Stimulated activated CD8-positive, alpha-beta memory T cell treated with anti-CD3 and anti-CD28 coated beads, Interleukin-4, amount 100 ng/mL, for 24 hours (primary cell): ENCODE results near the gene ESPNL.

ENCODE experiments used
- DNase-seq: peaks from one replicate; pipeline ENCODE4 v3.0.0-alpha.2; 2020; ENCODE audit warnings: low read depth

Gene ESPNL

DNA sequence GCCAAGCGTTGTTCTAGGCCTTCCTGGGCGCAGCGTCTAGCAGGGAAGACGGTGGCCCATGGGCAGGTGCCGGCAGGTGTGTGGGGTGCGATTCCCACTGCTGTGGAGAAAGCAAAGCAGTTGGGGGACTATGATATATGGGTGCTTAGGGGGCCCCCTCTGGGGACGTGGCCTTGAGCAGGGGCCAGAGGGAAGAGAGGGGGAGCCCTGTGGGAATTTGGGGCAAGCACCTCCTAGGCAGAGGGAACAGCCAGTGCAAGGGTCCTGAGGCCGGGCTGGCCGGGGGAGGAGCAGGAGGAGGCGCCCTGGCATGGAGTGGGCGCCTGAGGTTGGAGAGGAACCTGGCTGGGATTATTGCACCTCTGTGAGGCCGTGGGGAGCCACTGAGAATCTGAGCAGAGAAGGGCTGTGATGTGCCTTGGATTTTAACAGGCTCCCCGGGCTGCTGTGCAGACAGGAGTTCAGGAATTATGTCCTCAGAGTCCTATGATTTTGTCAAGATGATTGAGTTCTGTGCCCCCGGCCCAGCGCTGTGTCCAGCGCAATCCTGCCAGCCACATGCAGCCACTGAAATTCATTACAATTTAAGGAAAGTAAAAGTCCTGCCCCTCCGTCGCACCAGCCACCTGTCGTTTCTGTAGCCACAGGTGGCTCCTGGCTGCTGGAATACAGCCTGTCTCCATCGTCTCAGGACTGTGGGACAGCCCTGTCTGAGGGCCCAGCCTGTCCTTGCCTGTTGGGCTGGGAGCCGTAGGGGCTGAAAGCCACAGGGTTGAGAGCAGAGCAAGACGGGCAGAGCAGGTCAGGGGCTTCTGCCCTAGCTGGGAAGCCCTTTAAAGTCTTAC lies 29.2 kb downstream of the ESPNL start:
- DNase-seq, result no peak

DNA sequence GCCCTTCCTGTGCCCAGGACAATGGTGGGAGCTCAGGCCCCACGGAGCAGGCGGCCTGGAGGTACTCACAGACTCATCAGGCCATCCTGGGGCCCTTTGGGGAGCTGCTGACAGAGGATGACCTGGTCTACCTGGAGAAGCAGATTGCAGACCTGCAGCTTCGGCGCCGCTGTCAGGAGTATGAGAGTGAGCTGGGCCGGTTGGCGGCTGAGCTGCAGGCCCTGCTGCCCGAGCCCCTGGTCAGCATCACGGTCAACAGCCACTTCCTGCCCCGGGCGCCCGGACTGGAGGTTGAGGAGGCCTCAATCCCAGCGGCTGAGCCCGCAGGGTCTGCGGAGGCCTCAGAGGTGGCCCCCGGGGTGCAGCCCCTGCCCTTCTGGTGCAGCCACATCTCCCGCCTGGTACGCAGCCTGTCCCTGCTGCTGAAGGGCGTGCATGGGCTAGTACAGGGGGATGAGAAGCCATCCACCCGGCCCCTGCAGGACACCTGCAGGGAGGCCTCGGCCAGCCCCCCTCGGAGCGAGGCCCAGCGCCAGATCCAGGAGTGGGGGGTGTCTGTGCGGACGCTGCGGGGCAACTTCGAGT lies 30.1 kb downstream of the ESPNL start:
- no peak for DNase-seq

GRCh38 chr2:238130696-238131628 lies 30.8 kb downstream of the ESPNL start:
- DNase-seq, result no peak

- DNase-seq, result no peak
These were observed 31.8 kb downstream of the ESPNL start for GRCh38 chr2:238131761-238132462.

DNA sequence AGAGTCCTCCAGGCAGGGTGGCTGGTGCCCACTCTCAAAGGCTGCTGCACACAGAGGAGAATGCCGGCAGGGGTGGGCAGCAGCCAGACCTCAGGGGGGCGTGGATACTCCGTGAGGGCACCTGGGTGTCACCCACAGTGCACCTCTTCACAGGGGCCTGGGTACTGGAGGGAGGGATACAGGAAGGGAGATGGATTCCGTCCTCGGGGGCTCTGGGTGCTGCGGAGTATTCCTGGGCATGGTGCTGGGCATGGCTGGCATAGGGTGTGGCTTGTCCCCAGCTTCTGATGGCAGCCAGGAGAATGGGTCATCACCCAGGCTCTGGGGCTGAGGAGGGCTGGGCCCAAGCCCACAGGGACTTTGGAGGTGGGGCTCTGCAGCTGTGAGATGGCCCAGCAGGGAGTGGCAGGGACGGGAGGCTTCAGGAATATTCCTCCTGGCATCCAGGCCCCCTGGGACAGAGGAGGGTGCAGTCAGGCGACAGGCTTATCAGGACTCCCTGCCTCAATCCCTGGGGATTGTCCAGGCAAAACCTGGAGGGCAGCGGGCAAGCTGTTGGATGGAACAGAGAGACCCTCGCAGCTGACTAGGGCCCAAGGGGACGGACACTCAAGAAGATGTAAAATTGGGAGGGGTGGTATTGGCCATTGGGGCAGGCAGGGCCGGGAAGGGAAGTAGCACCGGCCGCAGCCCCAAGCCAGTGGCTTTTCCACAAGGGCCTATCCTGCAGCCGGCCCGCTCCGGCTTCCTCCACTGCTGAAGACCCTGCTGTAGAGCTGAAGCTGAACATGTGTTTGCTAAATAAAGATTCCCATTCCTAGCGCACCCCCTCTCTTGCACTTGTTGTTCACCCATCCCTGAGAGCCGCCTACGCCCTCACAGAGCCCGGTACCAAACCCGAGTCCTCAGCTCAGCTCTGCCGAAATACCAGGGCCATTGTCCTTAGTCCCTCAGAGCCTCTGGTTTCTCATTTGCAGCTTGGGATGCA lies 32.6 kb downstream of the ESPNL start:
- DNase-seq, result no peak

DNA sequence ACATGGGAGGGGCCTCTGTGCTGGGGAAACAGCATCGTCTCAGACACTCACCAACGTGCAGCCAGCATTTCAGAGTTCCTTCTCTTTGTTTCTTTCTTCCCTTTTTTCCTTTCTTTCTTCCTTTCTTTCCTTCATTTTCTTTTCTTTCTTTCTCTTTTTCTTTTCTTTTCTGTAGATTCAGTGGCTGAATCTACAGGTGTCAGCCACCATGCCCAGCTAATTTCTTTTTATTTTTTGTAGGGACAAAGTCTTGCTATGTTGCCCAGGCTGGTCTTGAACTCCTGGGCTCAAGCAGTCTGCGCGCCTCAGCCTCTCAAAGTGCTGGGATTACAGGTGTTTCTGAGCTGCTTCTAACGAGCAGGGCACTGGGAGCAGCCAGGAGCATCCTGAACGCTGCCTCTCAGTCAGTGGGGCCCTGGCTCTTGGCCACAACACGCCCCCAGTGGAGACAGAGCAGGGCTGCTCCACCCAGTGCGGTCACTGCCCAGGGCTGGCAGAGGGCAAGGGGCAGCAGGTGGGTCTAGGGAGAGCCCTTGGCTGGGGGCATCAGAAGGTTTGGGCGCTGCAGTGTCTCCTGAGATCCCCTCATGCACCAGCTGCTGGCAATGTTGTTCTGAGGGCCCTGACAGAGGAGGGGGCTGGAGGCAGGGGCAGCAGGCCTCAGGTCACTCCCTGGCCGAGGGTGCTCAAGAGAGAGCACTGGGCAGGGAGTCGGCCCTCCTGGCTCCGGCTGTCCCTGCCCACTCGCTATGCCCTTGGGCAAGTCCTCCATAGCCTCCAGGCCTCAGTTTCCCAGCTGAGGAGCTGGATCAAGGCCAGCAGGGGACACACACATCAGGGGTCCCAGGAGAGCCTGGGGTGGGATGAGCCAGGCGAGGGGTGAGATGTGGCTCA lies 33.6 kb downstream of the ESPNL start:
- DNase-seq, result no peak

DNA sequence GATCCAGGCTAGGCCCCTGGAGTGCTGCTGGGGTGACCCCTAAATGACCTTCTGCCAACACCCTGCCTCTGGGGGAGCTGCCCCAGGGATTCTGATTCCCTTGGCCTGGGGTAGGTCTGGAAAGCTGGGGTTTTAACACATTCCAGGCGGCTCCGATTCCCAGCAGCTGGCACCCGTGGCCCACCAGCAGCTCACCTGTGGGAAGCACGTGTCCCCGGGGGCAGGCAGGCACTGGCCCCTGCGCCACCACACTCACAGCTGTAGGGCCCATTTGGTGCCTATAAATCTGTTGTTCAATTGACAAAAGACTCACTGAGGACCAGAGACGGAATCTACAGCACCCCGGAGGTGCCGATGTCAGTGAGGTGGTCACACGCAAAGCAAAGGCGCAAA lies 34.2 kb downstream of the ESPNL start:
- DNase-seq, result no peak

GRCh38 chr2:238135601-238136150 lies 35.5 kb downstream of the ESPNL start:
- DNase-seq, result no peak

DNA sequence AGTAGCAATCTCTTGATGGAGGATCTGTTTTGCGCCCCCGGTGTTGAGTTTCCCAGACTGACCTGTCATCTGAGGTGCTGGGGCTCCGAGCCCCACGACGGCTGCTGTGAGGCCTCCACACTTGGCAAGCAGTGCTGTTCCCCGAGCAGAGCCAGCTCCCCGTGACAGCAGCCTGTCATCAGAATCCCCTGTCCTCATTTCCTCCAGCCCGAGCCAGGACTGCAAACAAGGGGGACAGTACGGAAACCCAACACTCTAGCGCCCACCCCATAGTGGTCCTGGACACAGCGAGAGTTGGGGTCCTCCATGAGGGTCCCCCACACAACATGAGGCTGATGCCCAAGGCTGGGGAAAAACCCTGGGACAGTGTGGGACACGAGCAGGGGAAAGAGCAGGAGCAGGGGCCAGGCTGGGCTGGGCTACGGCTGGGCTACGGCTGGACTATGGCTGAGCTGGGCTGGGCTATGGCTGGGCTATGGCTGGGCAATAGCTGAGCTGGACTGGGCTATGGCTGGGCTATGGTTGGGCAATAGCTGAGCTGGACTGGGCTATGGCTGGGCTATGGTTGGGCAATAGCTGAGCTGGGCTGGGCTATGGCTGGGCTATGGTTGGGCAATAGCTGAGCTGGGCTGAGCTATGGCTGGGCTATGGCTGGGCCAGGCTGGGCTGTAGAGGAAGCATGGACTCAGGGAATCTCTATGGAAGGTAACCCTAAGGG lies 36.8 kb downstream of the ESPNL start:
- no peak for DNase-seq

DNA sequence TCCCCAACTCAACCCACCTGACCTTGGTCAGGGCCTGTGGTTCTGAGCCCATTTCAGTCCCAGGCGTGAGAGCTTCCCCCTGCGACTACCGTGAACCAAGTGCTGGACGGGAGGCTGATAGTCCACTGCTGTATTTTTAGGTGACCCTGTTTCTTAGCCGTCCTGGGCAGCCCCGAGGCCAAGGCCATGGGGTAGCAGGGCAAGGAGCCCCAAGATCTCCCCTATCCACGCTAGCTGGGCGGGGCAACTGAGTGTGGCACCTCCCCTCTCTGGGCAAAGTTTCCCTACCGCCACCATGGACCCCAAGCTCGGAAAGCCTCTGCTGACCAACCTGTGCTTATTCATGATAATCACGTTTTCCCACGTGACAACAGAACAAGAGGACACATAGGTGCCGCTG lies 37.7 kb downstream of the ESPNL start:
- no peak for DNase-seq

- DNase-seq, result no peak
These were observed 38.4 kb downstream of the ESPNL start, which contains the start of gene KLHL30 for GRCh38 chr2:238138331-238139195. TSS of gene KLHL30 (plus strand) at chr2:238138668. CDS start at chr2:238140755, 2,087 bp downstream.

GRCh38 chr2:238139196-238140039 lies 39.3 kb downstream of the ESPNL start:
- peak; percentile 22 for DNase-seq

DNA sequence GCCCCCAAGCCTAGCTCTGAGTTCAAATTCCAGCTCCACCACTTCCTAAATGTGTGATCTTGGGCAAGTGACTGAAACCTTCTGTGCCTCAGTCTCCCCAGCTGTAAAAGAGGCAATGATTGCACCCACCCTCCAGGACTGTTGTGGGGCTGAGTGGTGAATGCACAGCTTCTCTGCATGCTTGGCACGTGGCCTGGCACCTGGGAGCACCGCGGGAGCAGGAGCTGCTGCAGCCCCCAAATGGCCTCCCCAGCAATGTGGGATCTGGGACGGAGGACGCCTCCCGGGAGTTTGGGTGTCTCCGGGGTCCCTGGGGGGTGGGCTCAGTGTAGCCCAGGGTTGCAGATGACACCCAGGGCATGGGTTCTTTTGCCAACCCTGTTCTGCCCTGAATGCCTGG lies 39.9 kb downstream of the ESPNL start:
- no peak for DNase-seq

DNA sequence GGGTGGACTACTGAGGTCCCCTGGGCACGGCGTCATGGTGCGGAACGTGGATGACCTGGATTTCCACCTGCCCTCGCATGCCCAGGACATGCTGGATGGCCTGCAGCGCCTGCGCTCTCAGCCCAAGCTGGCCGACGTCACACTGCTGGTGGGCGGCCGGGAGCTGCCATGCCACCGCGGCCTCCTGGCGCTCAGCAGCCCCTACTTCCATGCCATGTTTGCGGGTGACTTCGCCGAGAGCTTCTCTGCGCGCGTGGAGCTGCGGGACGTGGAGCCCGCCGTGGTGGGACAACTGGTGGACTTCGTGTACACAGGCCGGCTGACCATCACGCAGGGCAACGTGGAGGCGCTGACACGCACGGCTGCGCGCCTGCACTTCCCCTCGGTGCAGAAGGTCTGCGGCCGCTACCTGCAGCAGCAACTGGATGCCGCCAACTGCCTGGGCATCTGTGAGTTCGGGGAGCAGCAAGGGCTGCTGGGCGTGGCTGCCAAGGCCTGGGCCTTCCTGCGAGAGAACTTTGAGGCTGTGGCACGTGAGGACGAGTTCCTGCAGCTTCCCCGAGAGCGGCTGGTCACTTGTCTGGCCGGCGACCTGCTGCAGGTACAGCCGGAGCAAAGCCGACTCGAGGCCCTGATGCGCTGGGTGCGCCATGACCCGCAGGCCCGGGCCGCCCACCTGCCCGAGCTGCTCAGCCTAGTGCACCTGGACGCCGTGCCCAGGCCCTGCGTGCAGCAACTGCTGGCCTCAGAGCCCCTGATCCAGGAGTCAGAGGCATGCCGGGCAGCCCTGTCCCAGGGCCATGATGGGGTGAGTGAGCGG lies 40.8 kb downstream of the ESPNL start:
- DNase-seq, result no peak

GRCh38 chr2:238141541-238142318 lies 41.6 kb downstream of the ESPNL start:
- no peak for DNase-seq
